CD4-positive, alpha-beta T cell treated with Interferon gamma for 1 hour (primary cell): ENCODE measurements around the gene DENND4A.
"Not testable (repeated sequence)": the region's sequence is repeated elsewhere in the genome, so short reads cannot be mapped to it uniquely, and the experiment has no call there.

ENCODE experiments used
- DNase-seq: peaks from one replicate; pipeline ENCODE4 v3.0.0-alpha.2; 2020

DENND4A gene

GRCh38 chr15:65752151-65752700, 39.9 kb downstream of the DENND4A start:
- DNase-seq: no peak

GRCh38 chr15:65751431-65751830, 40.7 kb downstream of the DENND4A start:
- no peak for DNase-seq

DNA sequence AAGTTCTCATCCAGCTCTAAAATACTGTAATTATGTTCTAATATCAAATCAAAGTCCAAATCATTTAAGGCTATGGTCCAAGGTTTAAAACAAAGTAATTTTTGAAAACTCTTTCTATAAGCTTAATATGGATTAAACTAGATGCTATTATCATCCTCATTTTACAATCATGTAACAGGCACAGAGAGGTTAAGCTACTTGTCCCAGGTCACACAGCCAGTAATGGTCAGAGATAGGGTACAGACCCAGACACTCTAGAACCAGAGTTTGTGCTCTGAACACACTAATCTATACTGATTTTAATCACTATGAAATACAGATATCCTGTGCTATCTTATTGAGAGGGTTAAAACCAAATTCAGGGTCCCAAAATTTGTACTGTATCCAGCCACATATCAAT, 44.8 kb downstream of the DENND4A start:
- no peak for DNase-seq

DNA sequence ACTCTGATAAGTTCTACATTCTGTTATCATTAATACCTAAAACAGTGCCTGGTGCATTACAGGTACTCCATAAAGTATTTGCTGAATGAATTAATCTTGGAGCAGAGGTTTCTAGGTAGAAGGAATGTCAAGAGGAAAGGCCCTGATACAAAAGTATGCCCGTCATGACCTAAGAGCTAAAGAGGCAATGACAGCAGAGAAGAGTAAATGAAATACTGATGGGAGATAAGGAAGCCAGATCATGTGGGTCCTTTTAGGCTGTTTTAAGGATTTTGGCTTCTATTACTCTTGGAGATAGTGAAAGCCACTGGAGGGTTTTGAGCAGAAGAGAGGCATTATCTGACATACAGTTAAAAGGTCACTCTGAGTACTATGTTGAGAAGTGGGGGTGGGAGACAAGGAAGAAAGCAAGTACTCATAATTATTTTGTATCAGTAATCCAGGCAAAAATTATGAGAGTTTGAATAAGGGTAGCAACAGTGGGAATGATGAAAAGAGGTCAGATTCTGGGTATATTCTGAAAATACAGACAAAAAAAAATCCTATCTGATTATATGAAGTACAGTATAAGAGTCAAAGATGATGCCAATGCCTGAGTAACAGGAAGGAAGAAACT, 48.3 kb downstream of the DENND4A start:
- DNase-seq: no peak

DNA sequence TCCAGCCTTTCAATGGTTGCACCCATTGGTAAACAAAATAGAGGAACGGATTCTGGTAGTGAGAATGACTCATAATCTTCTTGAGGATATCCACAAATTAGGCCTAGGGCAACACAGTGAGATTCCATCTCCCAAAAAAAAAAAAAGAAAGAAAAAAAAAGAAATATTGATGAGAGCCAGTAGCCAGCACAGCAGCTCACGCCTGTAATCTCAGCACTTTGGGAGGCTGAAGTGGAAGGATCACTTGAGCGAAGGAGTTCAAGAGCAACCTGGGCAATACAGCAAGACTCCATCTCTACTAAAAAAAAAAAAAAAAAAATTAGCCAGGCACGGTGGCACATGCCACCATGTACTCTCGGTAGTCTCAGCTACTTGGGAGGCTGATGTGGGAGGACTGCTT, 51.9 kb downstream of the DENND4A start:
- DNase-seq: no peak

GRCh38 chr15:65738649-65739048, 53.4 kb downstream of the DENND4A start:
- DNase-seq: no peak

- DNase-seq: not testable (repeated sequence)
Measured at GRCh38 chr15:65733599-65733998, 58.5 kb downstream of the DENND4A start.

DNA sequence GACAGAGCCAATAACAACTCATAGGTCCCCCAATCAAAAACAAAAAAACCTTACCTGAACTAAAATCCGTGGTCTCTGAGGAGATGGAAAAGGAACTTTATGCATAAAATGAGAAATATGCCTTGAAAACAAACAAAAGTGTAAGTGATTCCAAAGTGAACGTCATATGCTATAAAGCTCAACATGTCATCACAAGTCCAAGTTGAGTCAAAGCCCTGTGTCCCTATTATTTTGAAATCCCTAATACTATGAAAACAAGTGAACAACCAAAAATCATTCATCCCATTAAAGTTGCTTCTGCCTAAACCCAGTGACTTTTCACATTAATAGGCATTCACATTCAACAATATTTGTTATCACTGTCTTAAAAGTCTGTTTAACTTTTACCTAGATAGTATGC, 59.4 kb downstream of the DENND4A start:
- DNase-seq: no peak

DNA sequence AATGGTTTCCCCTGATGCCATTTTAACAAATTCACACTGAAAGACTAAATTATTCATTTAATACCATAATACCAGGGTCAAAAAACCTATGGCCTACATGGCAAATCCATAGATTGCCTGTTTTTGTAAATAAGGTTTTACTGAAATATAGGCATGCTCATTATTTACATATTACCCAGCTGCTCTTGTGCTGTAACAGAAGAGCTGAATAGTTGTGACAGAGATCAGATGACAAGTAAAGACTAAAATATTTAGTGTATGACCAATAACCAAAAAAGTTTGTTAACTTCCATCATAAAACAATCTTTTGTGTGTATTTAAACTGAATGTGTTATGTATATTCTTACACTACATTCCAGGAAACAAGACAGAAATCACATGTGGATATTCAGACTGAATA, 60.2 kb downstream of the DENND4A start:
- no peak for DNase-seq

GRCh38 chr15:65730549-65731172, 61.4 kb downstream of the DENND4A start:
- no peak for DNase-seq

- no peak for DNase-seq
Measured at GRCh38 chr15:65724464-65725215, 67.5 kb downstream of the DENND4A start.

GRCh38 chr15:65723876-65724275, 68.2 kb downstream of the DENND4A start:
- no peak for DNase-seq

DNA sequence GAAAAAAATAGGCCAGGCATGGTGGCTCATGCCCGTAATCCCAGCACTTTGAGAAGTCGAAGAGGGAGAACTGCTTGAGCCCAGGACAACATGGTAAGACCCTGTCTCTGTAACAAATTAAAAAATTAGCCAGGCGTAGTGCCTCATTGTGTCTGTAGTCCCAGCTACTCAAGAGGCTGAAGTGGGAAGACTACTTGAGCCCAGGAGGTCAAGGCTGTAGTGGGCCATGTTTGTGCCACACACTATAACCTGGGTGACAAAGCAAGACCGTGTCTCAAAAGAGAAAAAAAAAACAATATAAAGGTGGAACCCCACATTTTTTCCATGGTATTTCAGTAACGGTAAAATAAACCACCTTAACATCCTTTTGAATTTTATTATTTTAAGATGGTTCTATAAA, 69.9 kb downstream of the DENND4A start:
- no peak for DNase-seq

- DNase-seq: no peak
Measured at GRCh38 chr15:65712415-65712814, 79.7 kb downstream of the DENND4A start.

DNA sequence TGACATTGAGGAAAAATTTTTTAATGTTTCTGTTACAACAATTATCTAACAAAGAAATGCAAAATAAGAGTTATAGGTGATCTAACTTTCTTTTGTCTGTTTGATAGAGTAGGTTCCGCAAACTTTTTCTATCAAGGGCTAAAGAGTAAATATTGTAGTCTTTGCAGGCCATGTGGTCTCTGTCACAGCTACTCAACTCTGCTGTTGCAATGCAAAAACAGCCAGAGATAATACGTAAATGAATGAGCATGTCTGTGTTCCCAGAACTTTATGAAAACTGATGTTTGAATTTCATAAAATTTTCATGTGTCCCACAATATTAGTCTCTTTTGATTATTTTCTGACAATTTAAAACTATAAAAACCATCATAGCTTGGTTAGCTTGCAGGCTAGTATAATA, 97.0 kb downstream of the DENND4A start:
- DNase-seq: no peak

GRCh38 chr15:65690778-65691177, 101.3 kb downstream of the DENND4A start:
- DNase-seq: no peak

DNA sequence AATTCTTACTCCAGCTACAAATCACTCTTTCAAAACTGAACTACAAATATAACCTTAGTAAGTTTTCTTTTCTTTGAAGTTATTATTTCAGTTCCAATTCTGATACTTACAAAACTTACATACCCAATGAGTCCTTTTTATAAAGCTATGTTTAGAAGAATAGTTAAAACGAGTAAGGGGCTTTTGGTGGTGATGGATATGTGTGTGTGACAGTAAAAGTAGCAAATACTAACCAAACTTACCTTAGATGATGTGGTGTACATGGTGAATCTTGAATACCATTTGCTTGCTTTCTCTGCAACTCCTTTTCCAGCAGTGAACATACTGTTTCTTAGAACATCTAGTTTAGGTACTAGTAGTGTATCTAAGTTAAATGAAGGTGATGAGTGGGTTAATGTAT, 101.9 kb downstream of the DENND4A start:
- DNase-seq: no peak

- no peak for DNase-seq
Measured at GRCh38 chr15:65688462-65688861, 103.6 kb downstream of the DENND4A start.

DNA sequence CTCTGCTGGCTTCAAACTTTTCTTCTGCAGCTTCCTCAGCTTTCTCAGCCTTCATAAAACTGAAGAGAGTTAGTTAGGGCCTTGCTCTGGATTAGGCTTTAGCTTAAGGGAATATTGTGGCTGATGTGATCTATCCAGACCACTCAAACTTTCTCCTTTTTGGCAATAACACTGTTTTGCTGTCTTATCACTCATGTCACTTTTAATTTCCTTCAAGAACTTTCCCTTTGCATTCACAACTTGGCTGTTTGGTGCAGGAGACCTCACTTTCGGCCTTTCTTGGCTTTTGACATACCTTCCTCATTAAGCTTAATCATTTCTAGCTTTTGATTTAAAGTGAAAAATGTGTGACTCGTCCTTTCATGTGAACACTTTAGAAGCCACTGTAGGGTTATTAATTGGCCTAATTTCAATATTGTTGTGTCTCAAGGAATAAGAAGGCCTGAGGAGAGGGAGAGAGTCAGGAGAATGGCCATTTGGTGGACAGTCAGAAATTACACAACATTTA, 109.6 kb downstream of the DENND4A start:
- DNase-seq: no peak

DNA sequence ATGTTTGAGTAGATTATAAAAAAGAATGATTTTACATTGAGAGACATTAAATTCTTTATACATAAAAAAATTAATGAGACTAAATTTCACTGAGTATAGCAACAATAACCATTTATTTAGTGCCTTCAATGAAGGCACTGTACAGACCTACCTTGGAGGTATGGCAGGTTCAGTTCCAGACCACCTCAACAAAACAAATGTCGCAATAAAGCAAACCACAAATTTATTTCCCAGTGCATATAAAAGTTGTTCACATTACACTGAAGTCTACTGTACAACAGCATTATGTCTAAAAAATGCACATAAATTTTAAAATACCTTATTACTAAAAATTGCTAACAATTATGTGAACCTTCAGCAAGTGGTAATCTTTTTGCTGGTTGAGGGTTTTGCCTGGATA, 111.5 kb downstream of the DENND4A start:
- no peak for DNase-seq

DNA sequence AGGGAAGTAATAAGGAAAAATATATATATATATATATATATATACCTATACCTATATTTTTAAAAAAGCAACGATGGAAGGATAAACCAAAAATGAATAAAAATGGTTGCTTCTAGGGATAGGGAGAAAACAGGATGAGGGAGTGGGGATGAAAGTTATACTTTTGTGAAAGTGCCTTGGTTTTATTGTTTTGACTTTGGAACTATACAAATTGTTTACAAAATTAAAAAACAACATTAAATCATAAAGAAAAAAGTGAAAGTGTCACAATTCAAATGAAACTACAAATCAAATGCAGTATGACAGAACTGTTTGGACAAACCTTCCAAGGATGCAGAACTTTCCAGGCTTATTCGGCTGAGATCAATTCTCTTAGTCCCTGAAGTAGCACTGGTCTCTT, 116.0 kb downstream of the DENND4A start:
- no peak for DNase-seq

GRCh38 chr15:65675551-65675950, 116.5 kb downstream of the DENND4A start:
- DNase-seq: no peak

GRCh38 chr15:65666257-65666656, 125.8 kb downstream of the DENND4A start:
- DNase-seq: no peak

- no peak for DNase-seq
Measured at GRCh38 chr15:65663521-65663920, 128.6 kb downstream of the DENND4A start.
